ENCODE results near the gene C11orf86.
"Not testable (repeated sequence)": the region's sequence is repeated elsewhere in the genome, so short reads cannot be mapped to it uniquely, and the experiment has no call there.

- not testable (repeated sequence) for TF ChIP-seq POLR2AphosphoS5 (IDR thresholded peaks at IDR 0.05; ENCODE audit: low read depth); CTCF (conservative IDR thresholded peaks at IDR 0.05; ENCODE audit: low read depth in 2 of 2); REST (IDR thresholded peaks at IDR 0.05; ENCODE audit: unreplicated experiment); EZH2 (IDR thresholded peaks at IDR 0.05; ENCODE audit: low read depth, unreplicated experiment)
Measured at GRCh38 chr11:66988741-66989140, 13.6 kb downstream of the C11orf86 start.
